Measurements from ENCODE around the gene ZNF778.

The ZNF778 gene

GRCh38 chr16:89194340-89195311, 22.9 kb upstream of the ZNF778 start:
- no peak for DNase-seq

GRCh38 chr16:89195521-89196171, 21.9 kb upstream of the ZNF778 start:
- DNase-seq, result no peak

GRCh38 chr16:89197033-89197632, 20.4 kb upstream of the ZNF778 start:
- DNase-seq, result no peak

GRCh38 chr16:89197633-89198416, 19.7 kb upstream of the ZNF778 start:
- peak; percentile 17 for DNase-seq

GRCh38 chr16:89198417-89199240, 18.9 kb upstream of the ZNF778 start:
- no peak for DNase-seq

GRCh38 chr16:89199241-89200123, 18.0 kb upstream of the ZNF778 start:
- no peak for DNase-seq

- DNase-seq, result no peak
These were observed 17.2 kb upstream of the ZNF778 start, which contains the start of gene SLC22A31 for GRCh38 chr16:89200124-89200849. TSS of gene SLC22A31 (minus strand) at chr16:89200537. CDS start at chr16:89200501, 36 bp downstream.

- no peak for DNase-seq
These were observed 16.6 kb upstream of the ZNF778 start for GRCh38 chr16:89200850-89201411.

GRCh38 chr16:89201439-89202377, 15.8 kb upstream of the ZNF778 start:
- no peak for DNase-seq

GRCh38 chr16:89202422-89203215, 14.9 kb upstream of the ZNF778 start:
- DNase-seq, result no peak

- DNase-seq, result no peak
These were observed 9.5 kb upstream of the ZNF778 start for GRCh38 chr16:89207993-89208392.

- no peak for DNase-seq
These were observed 7.9 kb upstream of the ZNF778 start for GRCh38 chr16:89209522-89210044.

- DNase-seq, result no peak
These were observed 7.2 kb upstream of the ZNF778 start for GRCh38 chr16:89210165-89210903.

- peak; percentile 38 for DNase-seq
These were observed 6.5 kb upstream of the ZNF778 start for GRCh38 chr16:89210904-89211515.

GRCh38 chr16:89216315-89217137, 977 bp upstream of the ZNF778 start:
- peak; percentile 48 for DNase-seq

- DNase-seq, result no peak
These were observed 440 bp upstream of the ZNF778 start for GRCh38 chr16:89217138-89217387.
